Measurements from ENCODE around the gene CCNF.
"Not testable (repeated sequence)": the region's sequence is repeated elsewhere in the genome, so short reads cannot be mapped to it uniquely, and the experiment has no call there.

CCNF gene

DNA sequence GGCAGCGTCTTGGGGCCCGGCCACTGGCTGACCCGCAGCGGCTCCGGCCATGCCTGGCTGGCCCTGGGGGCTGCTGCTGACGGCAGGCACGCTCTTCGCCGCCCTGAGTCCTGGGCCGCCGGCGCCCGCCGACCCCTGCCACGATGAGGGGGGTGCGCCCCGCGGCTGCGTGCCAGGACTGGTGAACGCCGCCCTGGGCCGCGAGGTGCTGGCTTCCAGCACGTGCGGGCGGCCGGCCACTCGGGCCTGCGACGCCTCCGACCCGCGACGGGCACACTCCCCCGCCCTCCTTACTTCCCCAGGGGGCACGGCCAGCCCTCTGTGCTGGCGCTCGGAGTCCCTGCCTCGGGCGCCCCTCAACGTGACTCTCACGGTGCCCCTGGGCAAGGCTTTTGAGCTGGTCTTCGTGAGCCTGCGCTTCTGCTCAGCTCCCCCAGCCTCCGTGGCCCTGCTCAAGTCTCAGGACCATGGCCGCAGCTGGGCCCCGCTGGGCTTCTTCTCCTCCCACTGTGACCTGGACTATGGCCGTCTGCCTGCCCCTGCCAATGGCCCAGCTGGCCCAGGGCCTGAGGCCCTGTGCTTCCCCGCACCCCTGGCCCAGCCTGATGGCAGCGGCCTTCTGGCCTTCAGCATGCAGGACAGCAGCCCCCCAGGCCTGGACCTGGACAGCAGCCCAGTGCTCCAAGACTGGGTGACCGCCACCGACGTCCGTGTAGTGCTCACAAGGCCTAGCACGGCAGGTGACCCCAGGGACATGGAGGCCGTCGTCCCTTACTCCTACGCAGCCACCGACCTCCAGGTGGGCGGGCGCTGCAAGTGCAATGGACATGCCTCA is 42.6 kb downstream of the CCNF start:
- DNase-seq (ENCODE audit: low read depth) = no peak

- DNase-seq (ENCODE audit: low read depth) = no peak
These were observed 43.2 kb downstream of the CCNF start for GRCh38 chr16:2472488-2472864.

GRCh38 chr16:2472885-2473445 is 43.7 kb downstream of the CCNF start:
- no peak for DNase-seq (ENCODE audit: low read depth)

DNA sequence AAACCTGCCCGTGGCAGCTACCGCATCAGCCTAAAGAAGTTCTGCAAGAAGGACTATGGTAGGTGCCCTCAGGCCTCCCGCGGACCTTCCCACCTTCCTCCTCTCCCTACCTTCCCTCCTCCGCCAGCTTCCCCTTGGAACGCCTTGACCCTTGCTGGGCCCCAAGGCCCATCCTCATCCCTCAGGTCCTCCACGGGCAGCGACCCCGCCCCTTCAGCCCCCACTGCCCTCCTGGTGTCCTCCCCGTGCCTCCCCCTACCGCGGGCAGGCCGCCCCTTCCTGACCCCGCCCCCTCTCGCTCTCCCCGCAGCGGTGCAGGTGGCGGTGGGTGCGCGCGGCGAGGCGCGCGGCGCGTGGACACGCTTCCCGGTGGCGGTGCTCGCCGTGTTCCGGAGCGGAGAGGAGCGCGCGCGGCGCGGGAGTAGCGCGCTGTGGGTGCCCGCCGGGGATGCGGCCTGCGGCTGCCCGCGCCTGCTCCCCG is 44.2 kb downstream of the CCNF start:
- DNase-seq (ENCODE audit: low read depth) = no peak

- DNase-seq (ENCODE audit: low read depth) = peak; percentile 46
These were observed 45.0 kb downstream of the CCNF start for GRCh38 chr16:2473999-2474876.

DNA sequence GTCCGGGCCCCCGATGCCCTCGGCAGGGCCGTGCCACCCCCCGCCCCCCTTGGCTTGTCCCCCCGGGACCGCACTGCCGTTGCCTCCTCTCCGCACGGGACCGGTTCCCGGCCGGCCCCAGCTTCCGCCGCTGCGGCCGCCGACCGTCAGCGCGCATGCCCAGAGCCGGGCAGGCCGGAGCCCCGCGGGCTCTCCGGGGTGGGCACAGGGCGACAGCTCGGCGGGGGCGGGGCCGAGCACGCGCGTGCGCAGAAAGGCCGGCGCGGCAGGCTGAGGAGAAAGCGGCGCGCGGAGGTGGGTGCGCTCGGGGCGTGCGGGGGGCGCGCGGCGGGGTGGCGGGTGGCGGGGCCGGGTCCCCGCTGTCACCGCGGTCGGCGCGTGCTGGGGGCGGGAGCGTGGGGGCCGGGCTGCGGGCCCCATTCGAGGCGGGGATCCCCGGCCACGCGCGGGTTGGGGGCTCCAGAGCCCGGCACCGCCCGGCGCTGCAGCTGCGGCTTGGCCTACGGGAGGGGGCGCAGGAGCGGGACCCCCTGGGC is 45.7 kb downstream of the CCNF start, which contains the start of gene TBC1D24:
TSS of gene TBC1D24 (plus strand) at position 251 of the 536 bp plus-strand sequence. CDS start 21,022 bp downstream, outside the sequence.
- peak; percentile 69 for DNase-seq (ENCODE audit: low read depth)

DNA sequence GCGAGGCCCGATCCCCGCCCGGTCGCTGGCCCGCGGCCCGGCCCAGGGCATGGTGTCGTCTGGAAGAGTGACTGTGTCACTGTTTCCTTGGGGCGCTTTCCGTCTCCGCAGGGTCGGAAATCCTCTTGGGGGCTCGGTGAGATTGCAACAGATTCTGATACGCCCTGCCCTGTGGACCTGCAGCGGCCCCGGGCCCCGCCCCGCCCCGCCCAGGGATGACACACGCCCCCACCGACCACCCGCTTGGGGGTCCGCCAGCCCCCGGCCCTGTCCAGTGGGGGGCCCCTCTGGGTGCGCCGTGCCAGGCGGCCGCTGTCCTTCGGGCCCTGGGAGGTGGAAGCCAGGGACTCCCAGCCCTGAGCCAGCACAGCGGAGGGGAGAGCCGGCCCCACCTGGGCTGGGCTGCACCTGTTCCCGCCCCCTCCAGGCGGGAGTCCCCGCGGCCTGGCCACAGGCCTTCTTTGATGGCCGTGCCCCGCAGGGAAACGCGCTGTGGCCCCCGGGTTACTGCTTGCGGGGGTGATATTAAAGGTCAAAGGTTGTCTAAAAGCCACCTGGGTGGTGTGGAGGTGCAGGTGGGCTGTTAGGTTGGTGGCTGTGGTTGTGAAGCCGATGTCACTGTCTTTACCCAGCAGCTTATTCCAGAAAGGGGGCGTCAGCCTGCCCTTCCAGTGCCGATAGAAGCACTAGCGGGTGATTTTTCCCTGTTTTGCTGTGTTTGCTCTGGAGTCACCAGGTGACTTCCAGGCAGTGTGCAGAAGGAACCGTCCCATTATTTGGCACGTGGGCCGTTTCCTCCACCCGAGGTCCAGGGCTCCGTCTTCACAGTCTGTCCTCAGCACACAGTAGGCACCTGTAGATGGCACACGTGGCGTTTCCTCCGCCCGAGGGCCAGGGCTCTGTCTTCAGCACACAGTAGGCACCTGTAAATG is 46.4 kb downstream of the CCNF start:
- no peak for DNase-seq (ENCODE audit: low read depth)

GRCh38 chr16:2476345-2476720 is 47.1 kb downstream of the CCNF start:
- no peak for DNase-seq (ENCODE audit: low read depth)

GRCh38 chr16:2476741-2477140 is 47.5 kb downstream of the CCNF start:
- no peak for DNase-seq (ENCODE audit: low read depth)

DNA sequence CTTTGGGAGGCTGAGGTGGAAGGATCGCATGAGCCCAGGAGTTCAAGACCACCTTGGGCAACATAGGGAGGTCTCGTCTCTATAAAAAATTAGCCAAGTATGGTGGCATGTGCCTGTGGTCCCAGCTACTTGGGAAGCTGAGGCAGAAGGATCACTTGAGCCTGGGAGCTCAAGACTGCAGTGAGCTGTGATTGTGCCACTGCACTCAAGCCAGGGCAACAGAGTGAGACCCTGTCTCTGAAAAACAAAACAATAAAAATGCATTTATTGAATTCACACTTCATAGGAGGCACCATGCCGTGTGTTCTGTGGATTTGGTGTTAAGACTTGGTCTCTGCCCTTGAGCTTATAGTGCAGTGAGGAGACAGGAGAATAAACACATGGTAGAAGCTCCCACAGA is 48.1 kb downstream of the CCNF start:
- DNase-seq (ENCODE audit: low read depth) = no peak

DNA sequence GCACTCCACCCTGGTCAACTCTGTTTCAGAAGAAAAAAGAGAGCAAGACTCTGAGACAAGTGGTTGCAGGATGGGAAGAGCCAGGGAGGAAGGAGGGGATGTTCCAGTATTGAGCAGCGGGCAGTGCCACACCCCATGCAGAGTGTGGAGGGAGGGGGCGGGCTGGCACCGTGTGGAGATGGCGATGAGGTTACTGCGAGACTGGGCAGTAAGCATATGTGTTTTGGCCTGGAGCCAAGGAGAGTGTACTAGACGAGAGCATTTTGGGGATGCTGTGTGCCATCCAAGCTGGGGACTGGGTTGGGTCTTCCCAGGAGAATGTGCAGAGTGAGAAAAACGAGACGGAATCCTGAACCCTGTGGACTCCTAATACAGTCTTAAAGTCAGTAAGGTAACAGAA is 49.0 kb downstream of the CCNF start:
- no peak for DNase-seq (ENCODE audit: low read depth)

- not testable (repeated sequence) for DNase-seq (ENCODE audit: low read depth)
These were observed 50.7 kb downstream of the CCNF start for GRCh38 chr16:2479996-2480395.

- no peak for DNase-seq (ENCODE audit: low read depth)
These were observed 51.7 kb downstream of the CCNF start for GRCh38 chr16:2480948-2481347.

- DNase-seq (ENCODE audit: low read depth) = no peak
These were observed 52.4 kb downstream of the CCNF start for GRCh38 chr16:2481676-2482075.

DNA sequence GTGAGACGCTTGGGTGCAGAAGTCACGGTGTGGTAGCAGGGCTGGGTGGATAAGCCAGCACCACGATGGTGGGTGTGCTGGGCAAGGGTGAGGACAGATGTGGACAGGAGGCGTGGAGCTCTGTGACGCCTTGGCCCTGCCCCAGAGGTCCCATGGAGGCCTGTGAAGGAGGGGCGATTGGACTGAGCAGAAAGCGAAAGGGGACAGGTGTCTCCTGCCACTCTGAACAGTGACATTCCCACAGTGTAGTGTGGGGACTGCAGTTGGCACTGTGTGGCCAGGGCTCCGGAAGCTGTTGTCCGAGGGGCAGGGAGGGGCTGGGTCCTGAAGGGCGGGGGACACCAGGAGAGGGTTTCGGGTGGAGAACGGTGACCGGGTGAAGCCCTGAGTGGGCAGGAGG is 53.0 kb downstream of the CCNF start:
- no peak for DNase-seq (ENCODE audit: low read depth)

DNA sequence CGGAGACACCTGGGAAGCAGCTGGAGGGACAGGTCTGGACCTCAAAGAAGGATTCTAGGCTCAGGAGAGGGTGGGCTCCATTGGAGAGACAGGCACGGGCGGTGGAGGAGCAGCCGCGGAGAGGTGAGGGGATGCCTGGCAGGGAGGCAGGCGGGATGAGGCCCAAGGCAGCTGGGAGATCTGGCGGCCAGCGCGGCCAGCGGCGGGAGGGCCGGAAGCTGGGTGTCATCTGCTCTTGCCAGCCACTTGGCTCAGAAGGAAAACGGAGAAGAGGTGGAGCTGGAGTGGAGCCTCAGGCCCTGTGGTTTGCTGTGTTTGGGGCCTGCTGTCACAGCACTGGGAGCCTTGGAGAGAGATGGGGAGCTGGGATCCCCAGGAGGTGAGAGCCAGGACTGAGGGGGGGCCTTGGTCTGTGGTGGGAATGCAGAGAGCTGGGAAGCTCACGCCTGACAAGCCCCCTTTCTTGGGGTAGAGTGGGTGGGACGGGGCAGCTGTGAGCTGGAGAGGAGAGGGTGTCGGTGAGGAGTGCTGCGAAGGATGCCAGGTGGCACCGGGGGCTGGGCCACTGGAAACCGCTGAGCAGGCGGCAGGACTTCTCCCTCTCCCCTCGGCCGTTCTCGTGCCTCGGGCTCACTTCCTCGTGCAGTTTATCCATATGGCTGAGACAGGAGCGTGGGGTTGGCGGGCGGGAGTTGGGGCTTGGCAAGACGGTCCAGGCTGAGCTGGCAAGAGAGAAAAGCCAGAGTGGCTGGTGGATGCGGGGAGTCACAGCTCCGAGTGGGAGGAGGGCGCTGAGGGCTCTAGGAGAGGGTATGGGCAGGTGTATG is 53.7 kb downstream of the CCNF start:
- no peak for DNase-seq (ENCODE audit: low read depth)

DNA sequence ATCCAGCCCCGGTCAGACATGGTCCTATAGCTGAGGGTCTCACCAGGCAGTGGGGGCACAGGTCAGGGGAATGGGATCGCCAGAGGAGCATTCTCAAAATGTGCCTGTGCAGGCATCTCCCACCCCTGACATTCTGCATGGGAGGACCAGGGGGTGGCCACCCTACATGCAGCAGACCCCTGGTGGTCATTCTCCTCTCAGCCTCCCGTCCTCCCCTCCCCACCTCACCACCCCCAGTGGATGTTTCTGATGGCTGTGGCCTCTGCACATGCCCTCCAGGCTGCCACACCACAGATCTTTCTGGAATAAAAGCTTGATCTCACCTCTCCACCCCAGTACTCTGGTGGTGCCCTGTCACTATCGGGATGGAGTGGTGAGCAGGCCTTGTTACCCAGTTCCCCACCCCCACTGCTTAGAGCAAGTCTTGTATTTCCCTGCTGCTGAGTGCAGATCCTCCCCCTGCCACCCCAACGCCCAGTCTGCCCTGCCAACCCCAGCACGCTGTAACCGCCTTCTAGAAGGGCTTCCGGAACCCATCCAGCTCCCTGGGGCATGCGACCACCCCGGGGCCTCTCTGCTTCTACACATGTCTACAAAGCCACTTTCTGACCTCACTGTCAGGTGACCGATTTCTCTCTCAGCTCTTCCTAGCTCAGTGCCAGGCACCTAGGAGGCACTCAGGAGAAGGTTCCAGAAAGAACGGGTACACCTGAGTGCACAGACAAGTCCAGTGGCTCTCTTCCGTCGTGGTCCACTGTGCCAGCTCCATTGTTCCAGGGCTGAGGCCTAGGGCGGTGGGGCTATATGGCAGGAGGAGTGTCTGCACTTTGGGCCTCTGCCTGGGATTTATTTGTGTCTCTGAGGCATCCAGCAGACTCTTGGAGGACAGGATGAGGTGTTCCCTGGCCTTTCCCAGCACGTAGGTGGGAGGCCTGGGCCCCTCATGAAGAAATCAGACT is 55.0 kb downstream of the CCNF start:
- no peak for DNase-seq (ENCODE audit: low read depth)

DNA sequence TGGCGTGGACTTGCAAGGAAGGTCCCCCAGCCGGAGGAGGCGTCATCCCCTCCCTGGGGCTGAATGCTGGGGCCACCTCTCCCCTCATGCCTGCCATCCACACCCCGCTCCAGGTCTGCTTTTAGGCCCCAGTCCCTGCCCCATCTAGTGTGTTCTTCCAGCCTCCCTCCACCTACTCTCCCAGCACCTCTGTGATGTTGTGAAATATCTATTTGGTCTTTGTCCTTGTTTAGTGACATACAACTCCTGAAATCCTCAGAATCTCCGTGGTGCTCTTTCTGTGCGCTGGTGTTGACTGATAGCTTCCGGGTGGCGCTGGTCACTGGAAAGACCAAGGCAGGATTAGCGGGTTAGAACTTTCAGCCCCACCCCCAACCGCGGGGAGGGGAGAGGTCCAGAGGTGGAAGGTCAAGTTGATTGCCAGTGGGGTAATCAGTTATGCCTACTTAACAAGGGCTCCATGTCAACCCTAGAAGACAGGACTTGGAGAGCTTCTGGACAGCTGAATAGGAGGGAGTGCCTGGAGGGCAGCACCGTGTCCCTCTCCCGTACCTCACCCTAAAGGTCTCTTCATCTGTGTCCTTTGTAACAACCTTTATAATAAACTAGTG is 55.8 kb downstream of the CCNF start:
- DNase-seq (ENCODE audit: low read depth) = no peak

All from activated T-cell treated with anti-CD3 and anti-CD28 coated beads for 1 hour (primary cell).